Transverse colon (tissue), 4 donors: Measurements from ENCODE around the gene NTNG1.

Experiments
- POLR2A ChIP-seq: fragments of 450-650 bp; IDR thresholded peaks from one replicate; pipeline ENCODE4 v1.6.1; 2016; ENCODE audit warnings: antibody characterized with exemption, mild to moderate bottlenecking, moderate library complexity
- POLR2AphosphoS5 ChIP-seq, 3 donors: sonication (generic); formaldehyde crosslinking; IDR thresholded peaks; one replicate each; pipeline ENCODE4 v1.6.1; 2016; ENCODE audit warnings: antibody characterized with exemption in 3 of 3
- TF ChIP-seq, protein P1 (sequence below), 5 experiments: fragments of 200-600 bp in 3 of 5; fragments of 450-650 bp in 2 of 5; sonication (generic) in 3 of 5; IDR thresholded peaks; 1 replicate in 2 of 5; 2 replicates in 3 of 5; pipeline ENCODE4 v1.5.1; 2016 to 2017; ENCODE audit warnings: antibody characterized with exemption in 5 of 5, inconsistent platforms in 3 of 5, mild to moderate bottlenecking in 2 of 5, moderate library complexity in 1 of 5

DNA sequence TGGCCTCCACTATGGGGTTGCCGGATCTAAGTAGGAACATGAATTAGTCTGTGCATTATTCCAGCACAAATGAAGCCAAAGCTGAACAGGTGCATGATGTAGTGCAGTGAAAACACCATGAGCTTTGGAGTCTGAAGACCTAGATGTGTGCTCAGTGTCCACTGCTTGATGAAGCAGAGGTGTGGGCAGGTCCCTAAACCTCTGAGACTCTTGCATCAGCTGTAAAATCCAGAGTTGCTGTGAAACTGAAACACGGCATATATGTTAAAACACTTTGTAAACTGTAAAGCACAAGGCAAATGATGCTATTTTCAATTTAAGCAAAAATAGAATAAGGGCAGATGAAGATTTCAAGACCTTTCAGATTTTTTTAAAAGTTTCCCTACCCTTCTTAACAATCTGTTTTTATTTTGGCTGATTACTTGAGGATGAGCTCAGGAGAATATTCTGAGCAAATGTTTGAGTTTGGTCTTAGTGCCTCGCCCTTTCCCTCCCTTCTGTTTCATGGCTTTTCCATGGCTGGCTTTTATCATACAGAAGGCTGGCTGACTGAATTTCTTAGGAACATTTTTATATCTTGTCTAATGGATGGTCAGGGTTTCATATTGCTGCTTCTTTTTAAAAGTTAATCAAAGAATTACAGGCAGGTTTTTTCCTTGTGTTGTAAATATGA is 221.8 kb downstream of the NTNG1 start:
- TF ChIP-seq POLR2AphosphoS5 (IDR thresholded peaks at IDR 0.05) (no peak), POLR2A (no peak)
- TF ChIP-seq, protein P1, sequence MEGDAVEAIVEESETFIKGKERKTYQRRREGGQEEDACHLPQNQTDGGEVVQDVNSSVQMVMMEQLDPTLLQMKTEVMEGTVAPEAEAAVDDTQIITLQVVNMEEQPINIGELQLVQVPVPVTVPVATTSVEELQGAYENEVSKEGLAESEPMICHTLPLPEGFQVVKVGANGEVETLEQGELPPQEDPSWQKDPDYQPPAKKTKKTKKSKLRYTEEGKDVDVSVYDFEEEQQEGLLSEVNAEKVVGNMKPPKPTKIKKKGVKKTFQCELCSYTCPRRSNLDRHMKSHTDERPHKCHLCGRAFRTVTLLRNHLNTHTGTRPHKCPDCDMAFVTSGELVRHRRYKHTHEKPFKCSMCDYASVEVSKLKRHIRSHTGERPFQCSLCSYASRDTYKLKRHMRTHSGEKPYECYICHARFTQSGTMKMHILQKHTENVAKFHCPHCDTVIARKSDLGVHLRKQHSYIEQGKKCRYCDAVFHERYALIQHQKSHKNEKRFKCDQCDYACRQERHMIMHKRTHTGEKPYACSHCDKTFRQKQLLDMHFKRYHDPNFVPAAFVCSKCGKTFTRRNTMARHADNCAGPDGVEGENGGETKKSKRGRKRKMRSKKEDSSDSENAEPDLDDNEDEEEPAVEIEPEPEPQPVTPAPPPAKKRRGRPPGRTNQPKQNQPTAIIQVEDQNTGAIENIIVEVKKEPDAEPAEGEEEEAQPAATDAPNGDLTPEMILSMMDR (IDR thresholded peaks at IDR 0.05): no peak
